ENCODE data around the gene SOBP. TPM values are rescaled to one million over a fixed set of nuclear protein-coding genes. Genes with fewer than 3 reads are reported as not detected.

SOBP gene
- total RNA-seq, 2 experiments from 2014 or later = 0.05 to 0.17 TPM

DNA sequence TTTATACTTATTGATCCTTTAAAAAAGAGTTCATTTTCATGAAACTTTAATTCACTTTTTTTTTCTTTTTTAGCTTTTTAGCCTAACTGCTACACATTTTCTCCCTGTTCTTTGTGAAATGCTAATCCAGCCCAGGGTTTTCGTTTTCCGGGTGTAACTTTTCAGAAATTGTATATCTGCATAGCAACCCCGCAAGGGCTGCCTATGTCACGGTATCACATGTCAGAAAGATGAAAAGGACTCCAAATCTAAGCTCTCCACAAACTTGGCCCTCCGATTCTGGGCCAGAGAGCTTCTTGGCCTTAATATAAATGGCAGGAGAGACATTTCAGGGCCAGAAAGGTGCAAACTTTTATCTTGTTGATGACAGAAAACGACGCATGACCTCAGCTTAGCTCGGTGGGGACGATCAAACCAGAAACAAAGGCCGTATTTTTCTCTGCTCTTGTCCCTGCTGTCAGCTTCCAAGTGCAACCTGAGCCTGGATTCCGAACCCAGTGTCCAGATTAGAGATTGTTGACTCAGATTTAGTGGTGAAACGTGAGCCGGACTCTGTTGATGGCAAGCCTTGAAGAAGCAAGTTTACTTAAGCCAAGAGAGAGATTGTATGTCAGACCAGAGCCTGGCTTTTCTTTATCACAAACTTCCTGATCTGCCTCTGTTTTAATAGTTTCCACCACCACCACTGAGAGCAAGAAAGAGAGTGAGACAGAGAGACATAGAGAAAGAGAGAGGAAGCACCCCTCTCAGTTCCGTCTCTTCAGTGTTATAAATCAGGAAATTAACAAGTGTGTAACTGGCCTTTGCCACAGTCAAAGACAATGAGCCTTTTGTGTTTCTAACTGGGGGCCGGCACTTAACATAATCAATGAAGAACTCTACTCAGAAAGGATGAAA lies 176.4 kb downstream of the SOBP start:
- no peak overlapping the region for H3K4me3 ChIP-seq (ENCODE audit: low read length)
- no peak overlapping the region for H3K27ac ChIP-seq (ENCODE audit: low read depth in 1 of 2, low read length in 2 of 2)
- no peaks in the 10 kb centered on the region for H3K27me3 ChIP-seq (ENCODE audit: control insufficient read depth in 1 of 2, insufficient read depth in 2 of 2, low read length in 2 of 2)
- ChIA-PET POLR2A (no interaction called here), CTCF (no interaction called here)
- Mint-ChIP-seq H3K27ac (no peak overlapping the region), H3K9me3 (no peaks in the 10 kb centered on the region), H3K4me3 (no peak overlapping the region), H3K27me3 (no peaks in the 10 kb centered on the region), H3K36me3 (ENCODE audit: low read depth) (no peaks in the 10 kb centered on the region), H3K4me1 (ENCODE audit: low read depth) (peaks cover 15% of the 10 kb centered on the region)
- TF ChIP-seq, protein P1, sequence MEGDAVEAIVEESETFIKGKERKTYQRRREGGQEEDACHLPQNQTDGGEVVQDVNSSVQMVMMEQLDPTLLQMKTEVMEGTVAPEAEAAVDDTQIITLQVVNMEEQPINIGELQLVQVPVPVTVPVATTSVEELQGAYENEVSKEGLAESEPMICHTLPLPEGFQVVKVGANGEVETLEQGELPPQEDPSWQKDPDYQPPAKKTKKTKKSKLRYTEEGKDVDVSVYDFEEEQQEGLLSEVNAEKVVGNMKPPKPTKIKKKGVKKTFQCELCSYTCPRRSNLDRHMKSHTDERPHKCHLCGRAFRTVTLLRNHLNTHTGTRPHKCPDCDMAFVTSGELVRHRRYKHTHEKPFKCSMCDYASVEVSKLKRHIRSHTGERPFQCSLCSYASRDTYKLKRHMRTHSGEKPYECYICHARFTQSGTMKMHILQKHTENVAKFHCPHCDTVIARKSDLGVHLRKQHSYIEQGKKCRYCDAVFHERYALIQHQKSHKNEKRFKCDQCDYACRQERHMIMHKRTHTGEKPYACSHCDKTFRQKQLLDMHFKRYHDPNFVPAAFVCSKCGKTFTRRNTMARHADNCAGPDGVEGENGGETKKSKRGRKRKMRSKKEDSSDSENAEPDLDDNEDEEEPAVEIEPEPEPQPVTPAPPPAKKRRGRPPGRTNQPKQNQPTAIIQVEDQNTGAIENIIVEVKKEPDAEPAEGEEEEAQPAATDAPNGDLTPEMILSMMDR (IDR thresholded peaks at IDR 0.05) = no peak
- intact Hi-C loops (cut with DNase I, micrococcal nuclease) = no loop called here
- H3K4me1 ChIP-seq (ENCODE audit: insufficient read depth, low read length) = peaks cover 15% of the 10 kb centered on the region
- no peak for ATAC-seq (ENCODE audit: poor library complexity)
- H3K9me3 ChIP-seq (ENCODE audit: control insufficient read depth in 1 of 2, insufficient read depth in 1 of 2, low read length in 2 of 2) = no peaks in the 10 kb centered on the region
- no peak for DNase-seq
- H3K36me3 ChIP-seq (ENCODE audit: insufficient read depth, low read length) = no peaks in the 10 kb centered on the region

DNA sequence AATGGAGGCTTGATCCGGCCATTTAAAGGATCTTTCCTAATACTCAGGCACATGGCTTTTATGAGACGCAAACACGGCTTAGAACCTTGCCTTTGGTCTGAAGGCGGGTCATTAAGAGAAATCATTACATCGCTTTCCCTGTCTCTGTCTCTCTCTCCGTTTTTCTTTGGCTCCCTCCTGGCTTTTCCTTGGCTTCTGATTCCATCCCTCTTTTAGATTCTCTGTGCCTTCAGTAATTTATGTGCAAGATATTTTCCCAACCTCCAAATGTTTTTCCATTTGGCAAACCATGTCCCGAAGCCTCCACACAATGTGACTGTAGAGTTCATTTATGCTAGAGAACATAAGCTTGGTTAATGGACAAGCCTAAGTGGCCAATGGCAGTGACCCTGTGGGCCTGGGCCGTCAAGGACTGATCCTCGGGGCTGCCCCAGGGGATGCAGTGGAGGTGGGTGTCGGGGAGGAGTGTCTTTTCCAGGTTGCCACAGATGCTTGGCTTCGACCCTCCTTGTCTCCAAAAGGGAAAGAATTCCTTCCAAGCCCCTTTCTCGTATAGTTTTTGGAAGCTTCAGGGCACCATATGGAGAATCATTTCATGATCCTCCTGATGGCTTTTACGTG lies 177.2 kb downstream of the SOBP start:
- H3K27me3 Mint-ChIP-seq = no peaks in the 10 kb centered on the region
- H3K27ac Mint-ChIP-seq = no peak overlapping the region
- ATAC-seq (ENCODE audit: poor library complexity) (no peak), DNase-seq (no peak)
- TF ChIP-seq, protein P1 (IDR thresholded peaks at IDR 0.05) = no peak
- Histone ChIP-seq H3K4me1 (ENCODE audit: insufficient read depth, low read length) (peaks cover 15% of the 10 kb centered on the region), H3K36me3 (ENCODE audit: insufficient read depth, low read length) (no peaks in the 10 kb centered on the region), H3K27ac (ENCODE audit: low read depth in 1 of 2, low read length in 2 of 2) (no peak overlapping the region), H3K4me3 (ENCODE audit: low read length) (no peak overlapping the region), H3K27me3 (ENCODE audit: control insufficient read depth in 1 of 2, insufficient read depth in 2 of 2, low read length in 2 of 2) (no peaks in the 10 kb centered on the region), H3K9me3 (ENCODE audit: control insufficient read depth in 1 of 2, insufficient read depth in 1 of 2, low read length in 2 of 2) (no peaks in the 10 kb centered on the region)
- no peaks in the 10 kb centered on the region for H3K9me3 Mint-ChIP-seq
- intact Hi-C loops (cut with DNase I, micrococcal nuclease) = no loop called here
- no peaks in the 10 kb centered on the region for H3K36me3 Mint-ChIP-seq (ENCODE audit: low read depth)
- no peak overlapping the region for H3K4me3 Mint-ChIP-seq
- ChIA-PET POLR2A (no interaction called here), CTCF (no interaction called here)
- H3K4me1 Mint-ChIP-seq (ENCODE audit: low read depth) = peaks cover 19% of the 10 kb centered on the region

DNA sequence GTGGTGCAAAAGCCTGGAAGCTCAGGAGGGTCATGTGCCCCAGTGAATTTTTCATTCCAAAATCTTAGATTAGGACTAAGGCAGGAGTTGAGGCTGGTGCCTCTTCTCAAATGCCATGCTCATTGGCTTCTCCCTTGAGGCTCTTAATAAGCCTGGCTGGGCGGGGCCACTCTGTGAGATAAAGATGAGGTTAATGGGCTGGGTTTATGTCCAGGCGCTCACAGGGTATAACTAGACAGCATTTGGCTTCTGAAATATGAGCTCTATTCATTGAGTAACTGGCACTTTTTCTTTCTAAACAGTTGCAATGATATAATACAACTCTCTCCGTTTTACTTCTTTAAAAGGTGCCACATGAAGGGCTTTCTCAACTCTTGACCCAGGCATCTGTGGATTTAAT lies 177.9 kb downstream of the SOBP start:
- H3K9me3 Mint-ChIP-seq = no peaks in the 10 kb centered on the region
- H3K4me3 Mint-ChIP-seq = no peak overlapping the region
- no peaks in the 10 kb centered on the region for H3K36me3 Mint-ChIP-seq (ENCODE audit: low read depth)
- Histone ChIP-seq H3K9me3 (ENCODE audit: control insufficient read depth in 1 of 2, insufficient read depth in 1 of 2, low read length in 2 of 2) (no peaks in the 10 kb centered on the region), H3K27me3 (ENCODE audit: control insufficient read depth in 1 of 2, insufficient read depth in 2 of 2, low read length in 2 of 2) (no peaks in the 10 kb centered on the region), H3K27ac (ENCODE audit: low read depth in 1 of 2, low read length in 2 of 2) (no peak overlapping the region), H3K4me1 (ENCODE audit: insufficient read depth, low read length) (peaks cover 15% of the 10 kb centered on the region), H3K36me3 (ENCODE audit: insufficient read depth, low read length) (no peaks in the 10 kb centered on the region), H3K4me3 (ENCODE audit: low read length) (no peak overlapping the region)
- ATAC-seq (ENCODE audit: poor library complexity) = no peak
- H3K4me1 Mint-ChIP-seq (ENCODE audit: low read depth) = peaks cover 19% of the 10 kb centered on the region
- ChIA-PET CTCF (no interaction called here), POLR2A (no interaction called here)
- no peak overlapping the region for H3K27ac Mint-ChIP-seq
- TF ChIP-seq, protein P1 (IDR thresholded peaks at IDR 0.05) = no peak
- DNase-seq = no peak
- intact Hi-C loops (cut with DNase I, micrococcal nuclease) = no loop called here
- no peaks in the 10 kb centered on the region for H3K27me3 Mint-ChIP-seq
